Left renal pelvis (tissue), 4 donors: ENCODE data around the gene NT5C3B. TPM values are rescaled to one million over a fixed set of nuclear protein-coding genes. Genes with fewer than 3 reads are reported as not detected.

Experiments
- DNase-seq, 4 donors: peaks; one replicate each; pipeline ENCODE4 v3.0.0-alpha.2; 2013; ENCODE audit warnings: low read depth in 4 of 4, low spot score in 3 of 4
- polyA plus RNA-seq, 4 donors: library from polyadenylated mRNA; unstranded; fragments of 120-200 nt; gene quantifications; one replicate each; pipeline ENCODE4 v1.2.1, GENCODE V29; 2013; ENCODE audit not compliant: insufficient read length in 4 of 4

NT5C3B gene
- polyA plus RNA-seq, 4 donors, result 72.3 to 118 (median 91.4) TPM

DNA sequence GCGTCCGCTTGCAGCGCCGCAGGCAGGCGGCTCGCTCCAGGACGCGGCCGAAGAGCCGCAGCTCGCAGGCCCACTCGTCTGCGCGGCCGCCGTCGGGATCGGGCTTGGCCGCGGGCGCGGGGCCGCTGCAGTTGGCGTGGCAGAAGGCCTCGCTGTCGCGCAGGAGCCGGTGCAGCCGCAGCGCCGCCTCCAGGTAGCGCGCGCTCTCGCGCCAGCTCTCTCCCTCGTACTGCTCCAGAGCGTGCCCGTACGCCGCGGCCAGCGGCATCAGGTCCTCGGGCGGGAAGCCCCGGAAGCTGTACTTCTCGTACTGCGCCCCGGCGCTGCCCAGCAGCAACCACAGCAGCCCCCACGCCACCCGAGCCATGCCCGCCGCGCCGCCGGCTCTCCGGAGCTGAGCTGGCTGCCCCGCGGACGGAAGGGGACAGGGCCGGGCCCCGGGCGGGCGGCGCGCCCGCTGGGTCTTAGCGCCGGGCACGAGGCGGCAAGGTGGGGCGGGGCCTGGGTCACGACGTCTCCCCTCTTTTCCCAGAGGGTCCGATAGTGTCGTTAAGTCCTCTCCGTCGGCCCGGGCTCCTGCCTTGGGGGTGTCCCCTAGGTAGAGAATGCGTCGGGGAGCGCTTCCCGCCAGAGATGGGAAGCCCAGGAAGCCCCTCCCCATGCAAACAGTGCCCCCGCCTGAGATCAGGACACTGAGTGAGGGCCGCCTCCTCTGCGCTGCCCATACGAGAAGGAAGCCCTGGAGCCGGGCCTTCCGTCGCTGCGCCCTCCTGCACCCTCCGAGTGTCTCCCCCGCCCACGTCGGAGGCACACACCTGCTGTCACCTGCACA, 24.3 kb downstream of the NT5C3B start, which contains the start of gene P3H4:
Gene P3H4 (minus strand): TSS at position 401 of the 832 bp plus-strand sequence. CDS start 34 bp downstream, at position 367.
- peak in 1 of 4 donors; percentile 60 for DNase-seq

- no peak for DNase-seq
Measured at GRCh38 chr17:41810659-41811548, 25.1 kb downstream of the NT5C3B start.

GRCh38 chr17:41806685-41807445, 29.2 kb downstream of the NT5C3B start:
- DNase-seq, result no peak

DNA sequence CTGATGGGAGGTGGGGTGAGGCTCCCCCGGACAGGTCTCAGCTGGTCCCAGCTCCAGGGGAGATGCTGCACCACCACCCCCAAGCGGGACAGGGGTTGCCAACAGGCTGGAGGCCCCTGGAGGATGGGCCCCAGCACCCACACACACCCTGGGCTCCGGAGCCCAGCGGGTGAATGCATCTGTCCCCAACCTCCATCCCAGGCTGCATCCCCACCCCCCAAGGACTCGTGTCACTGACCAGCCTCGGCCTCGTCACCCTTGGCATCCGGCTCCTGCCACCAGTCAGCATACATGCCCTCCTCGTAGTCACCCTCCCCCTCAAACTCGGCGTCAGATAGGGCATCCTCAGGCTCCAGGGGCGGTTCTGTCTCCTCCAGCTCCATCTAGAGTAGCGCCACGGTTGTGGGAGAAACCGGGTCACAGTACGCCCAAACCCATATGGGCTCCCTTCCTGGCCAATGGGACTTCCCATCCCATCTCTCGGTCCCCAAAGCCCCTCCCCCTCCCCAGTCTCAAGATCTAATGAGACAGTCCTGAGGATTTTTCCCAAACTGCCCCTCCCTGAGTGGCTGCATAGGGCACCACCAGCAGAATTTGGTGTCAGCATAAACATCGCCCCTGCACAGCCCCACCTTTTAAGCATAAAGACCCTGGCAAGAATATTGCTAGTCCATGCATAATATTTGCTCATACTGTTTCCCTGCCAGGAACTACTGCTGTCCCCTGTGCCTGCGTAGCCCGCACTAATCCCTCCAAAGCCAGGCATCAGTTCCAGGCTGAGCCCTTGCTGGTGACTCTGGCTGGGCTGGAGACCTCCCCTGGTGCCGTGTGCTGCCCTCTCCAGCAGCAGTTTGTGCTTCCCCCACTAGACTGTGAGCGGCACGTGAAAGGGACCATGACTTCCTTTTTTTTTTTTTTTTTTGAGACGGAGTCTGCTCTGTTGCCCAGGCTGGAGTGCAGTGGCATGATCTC, 32.7 kb downstream of the NT5C3B start:
- no peak for DNase-seq

GRCh38 chr17:41801374-41802271, 34.4 kb downstream of the NT5C3B start:
- DNase-seq, result peak in 1 of 4 donors; percentile 89

DNA sequence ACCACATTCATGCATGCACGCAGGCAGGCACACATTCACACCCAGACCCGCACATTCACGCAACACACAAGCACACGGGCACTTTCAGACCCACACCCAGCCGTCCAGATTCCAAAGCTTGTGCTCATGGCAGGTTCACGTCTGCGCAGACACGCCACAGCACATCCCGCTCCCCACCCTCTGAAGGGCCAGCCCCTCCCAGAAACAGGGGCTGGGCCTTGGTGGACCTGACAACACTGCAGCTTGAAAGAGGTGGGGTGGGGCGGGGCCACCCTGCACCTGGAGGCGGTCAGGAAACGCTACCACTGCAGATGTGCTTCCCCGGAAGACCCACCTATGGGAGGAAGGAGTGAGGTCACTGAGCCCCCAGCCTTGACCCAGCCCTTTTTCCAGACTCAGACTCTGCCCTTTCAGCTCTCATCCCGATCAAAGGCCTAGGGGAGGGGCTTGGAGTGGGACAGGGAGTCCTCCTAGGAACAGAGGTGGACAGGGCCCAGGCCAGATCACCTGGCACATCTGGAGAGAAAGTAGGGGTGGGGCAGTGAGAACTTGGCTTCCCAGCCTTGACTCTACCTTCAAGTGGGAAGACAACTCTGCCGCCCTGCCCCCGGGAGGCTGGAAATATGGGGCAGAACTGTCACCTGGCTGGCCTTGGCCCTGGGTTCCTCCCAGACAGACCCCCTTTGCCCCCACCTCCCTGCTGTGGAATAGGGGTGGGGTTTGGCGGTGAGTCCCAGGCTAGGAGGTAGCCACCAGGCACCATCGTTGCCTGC, 35.2 kb downstream of the NT5C3B start:
- peak in 1 of 4 donors; percentile 57 for DNase-seq

DNA sequence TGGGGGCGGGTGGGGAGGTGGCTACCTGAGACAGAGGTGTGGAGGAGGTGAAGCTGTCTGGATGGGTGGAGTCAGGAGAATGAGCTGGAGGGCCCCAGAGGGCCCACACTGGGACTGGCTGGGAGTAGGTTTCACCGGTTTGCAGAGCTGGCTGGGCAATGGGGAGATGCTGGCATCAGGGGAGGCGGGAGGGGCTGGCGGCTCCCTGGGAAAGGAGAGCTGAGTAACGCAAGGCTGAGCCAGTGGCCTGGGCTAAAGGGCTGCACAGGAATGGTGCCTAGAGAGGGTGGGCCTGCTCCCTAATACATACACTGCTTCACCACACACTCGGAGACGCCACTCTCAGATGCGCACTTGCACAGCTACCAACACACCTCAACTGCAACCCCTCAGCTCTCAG, 36.7 kb downstream of the NT5C3B start:
- DNase-seq, result no peak

DNA sequence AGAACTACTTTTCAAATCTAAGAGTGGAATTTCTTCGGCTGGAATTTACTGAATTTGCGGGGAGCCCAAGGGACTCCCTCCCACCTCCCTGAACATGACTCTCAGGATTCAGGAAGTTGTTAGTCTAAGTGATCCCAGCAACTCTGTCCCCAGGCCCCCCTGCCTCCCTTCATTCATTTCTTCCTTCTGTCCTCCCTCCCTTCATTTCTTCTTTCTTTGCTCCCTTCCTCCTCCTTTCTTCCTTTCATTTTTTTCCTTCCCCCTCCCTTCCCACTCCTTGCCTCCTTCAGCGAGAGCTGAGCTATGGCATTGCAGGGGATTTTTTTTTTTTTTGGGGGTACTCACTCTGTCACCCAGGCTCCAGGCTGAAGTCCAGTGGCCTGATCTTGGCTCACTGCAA, 38.7 kb downstream of the NT5C3B start:
- no peak for DNase-seq

GRCh38 chr17:41796121-41796895, 39.7 kb downstream of the NT5C3B start:
- DNase-seq, result no peak

GRCh38 chr17:41794540-41794975, 41.5 kb downstream of the NT5C3B start:
- no peak for DNase-seq

DNA sequence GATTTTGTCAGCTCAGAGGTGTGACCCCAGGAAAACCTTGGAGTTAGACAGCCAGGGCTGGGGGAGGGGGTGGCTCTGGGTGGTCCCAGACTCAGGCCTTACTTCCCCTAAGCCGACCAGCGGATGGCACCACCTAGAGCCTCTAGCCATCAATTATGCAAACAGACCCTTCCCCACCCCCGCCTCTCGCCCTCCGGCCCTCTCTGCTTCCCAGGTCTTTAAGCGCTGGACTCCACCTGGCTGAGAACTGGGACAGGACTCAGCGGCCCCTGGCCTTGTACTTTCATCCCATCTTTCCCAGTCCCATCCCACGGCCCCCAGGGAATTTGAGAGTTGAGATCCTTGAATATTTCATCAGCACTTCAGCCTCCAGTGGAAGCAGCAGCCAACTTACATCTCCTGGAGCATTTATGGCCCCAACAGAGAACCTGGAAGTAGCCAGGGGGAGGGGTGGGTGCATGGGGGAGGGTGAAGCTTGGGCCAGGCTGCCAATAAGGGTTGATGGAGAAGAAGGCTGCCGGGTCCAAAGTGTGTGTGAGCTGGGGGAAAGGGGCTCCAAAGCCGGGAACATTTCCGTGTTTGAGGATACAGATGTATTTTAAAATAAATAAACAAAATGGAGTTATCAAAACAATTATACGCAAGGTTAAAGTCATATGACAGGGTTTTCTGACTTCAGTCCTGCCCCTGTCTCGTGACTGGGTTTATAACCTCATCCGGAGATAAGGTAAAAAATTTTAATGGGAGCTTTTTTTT, 42.1 kb downstream of the NT5C3B start:
- DNase-seq, result no peak

DNA sequence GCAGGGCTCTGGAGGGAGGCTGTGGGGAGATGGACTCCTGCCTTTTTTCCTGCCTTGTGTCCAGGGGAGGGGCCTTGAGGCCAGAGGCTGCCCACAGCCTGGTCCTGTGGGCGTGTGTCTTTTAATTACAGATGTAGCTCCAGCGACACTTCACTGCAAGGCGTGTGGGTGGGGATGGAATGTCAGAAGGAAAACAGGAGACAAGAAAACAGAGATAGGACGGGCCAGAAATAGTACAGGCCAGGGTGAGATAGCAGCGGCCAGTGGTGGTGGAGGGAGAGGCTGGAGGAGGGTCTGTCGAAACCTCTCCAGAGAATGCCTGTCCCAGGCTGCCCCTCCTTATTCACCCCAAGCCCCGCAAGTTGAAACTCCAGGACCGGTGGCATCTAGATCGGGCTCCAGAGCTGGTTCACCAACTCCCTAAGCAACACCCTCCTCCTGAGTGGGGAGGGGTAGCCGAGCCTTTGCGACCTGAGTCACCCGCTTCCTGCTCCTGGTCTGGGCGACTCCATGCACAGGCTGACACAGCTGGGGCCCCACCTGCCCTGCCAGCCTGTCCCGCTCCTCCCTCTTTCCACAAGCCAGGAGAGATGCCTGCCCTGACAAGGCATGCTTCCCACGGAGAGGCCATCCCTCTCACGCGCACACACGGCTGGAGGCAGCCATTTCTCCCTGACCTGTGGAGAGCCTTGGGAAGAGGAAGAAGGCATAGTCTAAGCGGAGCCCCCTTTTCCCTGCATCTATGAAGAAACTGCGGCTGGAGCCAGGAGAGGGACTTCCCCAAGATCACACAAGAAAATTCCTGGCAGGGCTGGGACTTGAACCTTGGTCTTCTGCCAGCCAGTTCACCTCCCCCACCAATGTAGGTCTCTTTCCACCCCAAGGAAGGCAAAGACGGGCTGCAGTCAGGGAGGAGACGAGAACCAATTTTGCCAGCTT, 42.9 kb downstream of the NT5C3B start:
- DNase-seq, result peak in 1 of 4 donors; percentile 55

GRCh38 chr17:41787021-41787418, 49.0 kb downstream of the NT5C3B start:
- no peak for DNase-seq

DNA sequence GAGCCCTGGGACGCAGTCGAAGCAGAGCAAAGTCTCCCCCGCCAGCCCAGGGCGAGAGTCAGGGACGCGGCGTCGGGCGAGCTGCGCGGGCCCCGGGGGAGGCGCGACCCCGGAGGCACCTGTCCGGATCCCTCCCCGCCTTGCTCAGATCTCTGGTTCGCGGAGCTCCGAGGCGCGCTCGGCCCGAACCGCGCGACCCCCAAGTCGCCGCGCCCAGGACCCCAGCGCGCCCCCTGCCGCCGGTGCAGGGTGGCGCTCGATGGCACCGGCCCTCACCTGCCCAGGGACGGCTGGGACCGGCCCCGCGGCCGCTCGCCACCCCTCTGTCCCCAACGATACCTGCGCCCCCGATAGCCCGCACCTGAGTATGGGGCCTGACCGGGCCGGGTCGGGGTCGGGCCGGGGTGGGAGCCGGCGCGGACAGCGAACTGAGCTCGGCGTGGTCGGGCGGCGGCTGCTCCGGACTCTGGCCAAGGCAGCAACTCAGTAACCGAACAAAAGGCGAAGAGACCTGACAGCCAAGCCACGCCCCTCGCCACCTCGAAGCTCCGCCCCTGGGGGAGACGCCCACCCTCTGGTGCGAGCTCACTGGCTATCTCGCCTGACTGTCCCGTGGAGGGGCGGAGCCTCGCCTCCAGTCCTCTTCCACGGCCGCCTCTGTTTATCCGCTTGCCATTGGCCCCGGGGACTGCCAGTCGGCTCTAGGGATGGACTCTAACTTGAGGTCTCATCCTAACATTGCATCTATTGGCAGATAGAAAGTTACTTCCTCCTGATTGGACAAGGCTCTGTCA, 49.6 kb downstream of the NT5C3B start, which contains the start of gene JUP:
Gene JUP (minus strand): TSS at position 485 of the 794 bp plus-strand sequence. CDS start 14,857 bp downstream, outside the sequence.
- DNase-seq, result peak; percentile 96 to 99 (median 99)
